ENCODE results near the gene CCDC182.
A peak's percentile ranks its signal among the peaks of the same experiment; 100 is the strongest.

The CCDC182 gene

GRCh38 chr17:57755480-57756070, 10.5 kb upstream of the CCDC182 start:
- DNase-seq = no peak

GRCh38 chr17:57752031-57752905, 7.2 kb upstream of the CCDC182 start:
- DNase-seq = no peak

DNA sequence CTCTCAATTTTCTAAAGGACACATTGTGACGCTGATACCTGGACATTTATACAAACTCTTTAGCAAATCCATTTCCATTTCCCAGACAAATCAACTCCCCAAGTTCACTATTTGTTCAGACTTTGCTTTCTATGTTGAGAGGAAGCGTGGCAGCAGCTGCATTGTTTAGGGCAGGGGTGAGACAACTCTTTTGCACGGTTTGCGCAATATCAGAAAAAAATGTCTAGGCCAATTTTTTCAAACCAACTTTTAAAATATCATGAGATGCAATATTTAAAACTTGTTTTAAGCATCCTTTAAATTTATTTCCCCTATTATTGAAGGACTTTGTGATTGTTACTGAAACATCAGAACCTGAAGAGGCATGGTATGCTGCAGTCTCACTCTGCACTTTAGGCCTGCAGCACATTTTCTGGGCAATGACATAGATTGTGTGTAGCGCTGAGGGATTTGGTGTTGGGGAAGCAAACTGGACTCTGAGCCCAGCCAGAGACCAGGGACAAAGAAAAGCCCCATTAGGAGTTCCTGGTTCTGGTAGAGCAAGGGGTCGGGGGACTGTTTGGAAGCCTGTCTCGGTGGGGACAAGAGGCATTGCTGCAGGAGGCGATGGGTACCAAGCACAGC, 6.4 kb upstream of the CCDC182 start:
- no peak for DNase-seq

GRCh38 chr17:57750895-57751294, 5.8 kb upstream of the CCDC182 start:
- DNase-seq = no peak

DNA sequence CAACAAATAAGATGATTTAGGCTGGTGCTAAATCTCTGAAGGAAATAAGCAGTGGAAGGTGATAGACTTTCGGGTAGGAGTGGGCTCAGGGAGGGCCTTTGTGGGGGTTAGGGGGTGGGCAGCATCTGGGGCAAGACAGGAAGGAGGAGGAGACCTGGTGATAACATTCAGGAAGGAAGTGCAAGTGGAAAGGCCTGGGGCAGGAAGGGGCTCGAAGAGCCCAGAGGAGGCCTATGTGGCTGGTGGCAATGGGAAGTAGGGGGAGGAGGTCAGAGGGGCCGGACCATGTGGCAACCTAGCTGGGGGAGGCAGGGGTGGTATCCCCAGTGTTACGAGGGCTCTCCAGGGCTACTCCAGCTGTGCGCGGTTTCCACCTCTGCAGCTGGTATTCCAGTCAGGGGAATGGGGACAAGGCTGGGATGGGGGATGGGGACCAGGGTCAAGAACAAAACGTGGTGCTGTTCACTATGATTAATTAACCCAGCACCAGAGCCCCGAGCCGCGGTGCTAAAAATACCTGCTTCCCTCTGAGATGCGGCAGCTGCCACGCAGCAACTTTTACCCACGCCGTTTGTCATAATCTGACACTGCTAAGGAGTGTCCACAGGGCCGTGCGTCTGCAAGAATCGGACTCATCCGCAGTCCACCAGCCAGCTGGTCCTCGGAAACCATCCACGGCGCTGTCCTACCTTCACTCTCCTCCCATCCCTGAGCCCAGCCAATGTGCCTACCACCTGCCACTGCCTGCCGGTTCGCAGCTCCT, 5.2 kb upstream of the CCDC182 start:
- no peak for DNase-seq

DNA sequence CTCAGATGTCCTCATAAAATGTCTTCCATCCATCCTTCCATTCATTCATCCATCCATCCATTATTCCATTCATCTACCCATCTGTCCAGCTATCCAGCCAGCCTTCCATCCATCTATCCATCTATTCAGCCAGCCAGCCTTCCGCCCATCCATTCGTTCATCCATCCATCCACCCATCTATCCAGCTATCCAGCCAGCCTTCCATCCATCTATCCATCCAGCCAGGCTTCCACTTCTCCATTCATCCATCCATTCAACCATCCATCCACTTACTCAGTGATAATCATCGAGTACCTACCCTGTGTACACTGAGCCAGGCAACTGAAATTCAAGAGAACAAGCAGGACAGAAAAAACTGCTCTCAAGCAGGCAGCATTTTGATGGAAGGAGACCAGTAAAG, 4.6 kb upstream of the CCDC182 start:
- DNase-seq = no peak

DNA sequence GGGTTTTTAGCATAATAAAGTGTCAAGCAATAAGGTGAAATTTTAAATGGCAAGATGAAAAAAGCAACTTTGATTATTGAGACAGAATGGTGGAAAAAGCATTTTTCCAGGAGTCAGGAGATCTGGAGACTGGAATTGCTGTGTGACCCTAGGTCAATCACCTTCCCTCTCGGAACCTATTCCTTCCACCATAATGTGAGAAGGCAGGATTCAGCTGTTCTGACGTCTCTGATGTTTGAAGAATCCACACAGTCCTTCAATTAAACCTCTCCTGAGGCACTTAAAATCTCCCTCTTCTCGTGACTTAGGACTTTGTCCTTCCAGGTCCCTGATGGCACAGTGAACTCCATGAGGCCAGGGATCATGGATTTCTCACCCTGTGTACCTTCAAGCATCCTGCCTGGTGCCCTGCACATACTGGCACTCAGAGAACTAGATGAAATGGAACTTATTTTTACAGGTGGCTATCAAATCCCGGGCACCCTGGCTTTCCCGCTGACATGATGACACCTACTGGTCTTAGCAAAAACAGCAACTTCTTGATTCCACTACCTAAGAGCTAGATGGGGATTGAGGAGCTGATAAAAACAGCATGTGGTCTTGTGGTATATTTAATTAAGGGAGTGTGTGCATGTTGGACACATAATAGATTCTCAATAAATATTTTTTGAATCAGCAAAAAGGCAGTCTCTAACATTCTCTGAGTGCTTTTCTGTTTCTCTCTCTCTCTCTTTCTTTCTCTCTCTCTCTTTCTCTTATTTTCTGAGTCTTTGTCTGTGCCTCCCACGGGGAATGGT, 2.3 kb upstream of the CCDC182 start:
- peak; percentile 53 for DNase-seq

DNA sequence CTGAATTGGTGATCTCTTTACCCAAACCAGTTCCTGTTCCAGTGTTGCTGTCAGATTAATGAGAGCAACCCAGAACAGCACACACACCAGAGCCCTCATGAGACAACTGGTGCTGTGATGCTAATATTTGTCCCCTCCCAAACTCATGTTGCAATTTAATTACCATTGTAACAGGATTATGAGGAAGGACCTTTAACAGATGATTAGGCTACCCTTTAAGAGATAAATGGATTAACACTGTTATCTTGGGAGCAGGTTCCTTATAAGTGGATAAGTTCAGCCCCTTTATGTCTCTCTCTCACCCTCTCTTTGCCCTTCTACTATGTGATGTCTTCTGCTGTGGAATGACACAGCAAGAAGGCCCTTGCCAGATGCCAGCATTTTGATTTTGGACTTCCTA, 1.1 kb upstream of the CCDC182 start:
- no peak for DNase-seq

- DNase-seq = no peak
Observed at GRCh38 chr17:57744195-57745170, 616 bp downstream of the CCDC182 start.

GRCh38 chr17:57740235-57740528, 4.9 kb downstream of the CCDC182 start:
- no peak for DNase-seq

DNA sequence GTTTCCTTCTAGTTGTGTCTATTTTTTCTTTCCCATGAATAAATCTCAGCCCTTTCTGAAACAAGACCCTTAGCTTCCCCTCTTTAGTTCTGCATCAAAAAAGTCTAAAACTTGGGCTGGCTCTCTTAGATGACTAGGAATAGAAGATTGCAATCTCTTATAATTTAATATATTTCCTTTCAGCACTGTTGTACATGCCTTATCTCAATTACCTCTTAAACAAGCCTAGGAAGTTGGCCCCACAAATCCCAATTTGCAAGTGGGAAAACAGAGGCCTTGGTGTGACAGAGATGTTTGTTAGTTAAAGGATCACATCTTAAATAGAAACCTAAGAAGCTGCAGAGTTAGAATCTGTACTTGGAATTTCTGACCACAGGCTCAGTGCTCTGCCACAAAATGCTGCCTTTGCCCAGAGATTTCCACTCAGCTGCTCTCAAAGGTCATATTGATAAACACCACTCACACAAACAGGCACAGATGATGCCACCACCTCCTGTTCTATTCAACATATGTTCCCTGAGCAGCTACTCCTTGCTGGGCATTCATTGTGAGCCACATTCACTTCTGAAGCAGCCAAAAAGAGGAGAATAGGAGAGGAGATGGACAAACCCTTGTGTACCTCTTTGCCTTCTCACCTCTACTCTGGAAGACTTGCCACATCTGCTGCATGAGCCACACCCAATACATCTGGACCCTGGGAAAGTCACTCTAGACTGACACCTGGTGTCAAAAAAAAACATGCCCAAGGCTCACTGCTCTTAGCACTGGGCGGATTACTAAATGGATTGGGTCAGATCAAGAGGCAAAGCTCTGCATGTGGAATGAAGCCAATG, 5.5 kb downstream of the CCDC182 start:
- DNase-seq = no peak

DNA sequence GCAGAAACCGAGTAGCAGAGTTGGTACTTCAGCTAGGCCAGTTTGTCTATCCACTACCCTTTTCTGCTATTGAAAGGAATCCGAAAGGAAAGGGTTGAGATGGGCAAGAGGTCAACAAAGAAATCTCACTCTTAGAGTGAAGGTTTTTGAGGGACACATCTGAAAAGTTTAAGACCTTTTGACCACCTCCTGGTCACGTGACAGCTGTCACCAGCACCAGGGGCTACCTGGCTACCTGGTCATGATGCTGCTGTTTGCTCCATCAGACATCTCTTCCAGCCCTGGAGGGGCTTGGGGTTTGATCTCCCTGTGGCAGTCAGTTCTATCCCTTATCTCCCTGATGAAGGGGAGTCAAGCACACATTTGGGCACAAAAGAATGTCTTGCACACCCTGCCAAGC, 7.6 kb downstream of the CCDC182 start:
- no peak for DNase-seq

GRCh38 chr17:57735707-57736106, 9.4 kb downstream of the CCDC182 start:
- DNase-seq = no peak

DNA sequence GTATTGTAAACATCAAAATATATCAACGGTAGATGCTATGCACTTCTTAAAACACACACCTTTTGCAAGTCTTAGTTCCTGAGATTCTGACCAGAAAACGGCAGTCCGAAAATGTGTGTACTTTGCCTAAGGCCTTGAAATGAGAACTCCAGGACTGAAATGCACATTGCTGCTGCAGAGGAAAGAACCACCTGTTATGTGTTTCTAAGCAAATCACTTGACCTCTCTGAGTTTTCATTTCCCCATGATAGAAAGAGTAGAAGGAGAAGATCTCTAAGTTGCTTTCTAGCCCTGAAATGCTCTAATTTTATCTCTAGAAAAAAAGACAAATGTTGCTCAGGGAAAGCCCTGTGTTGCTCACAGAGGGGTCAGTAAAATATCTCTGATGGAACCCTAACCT, 9.9 kb downstream of the CCDC182 start:
- DNase-seq = no peak

DNA sequence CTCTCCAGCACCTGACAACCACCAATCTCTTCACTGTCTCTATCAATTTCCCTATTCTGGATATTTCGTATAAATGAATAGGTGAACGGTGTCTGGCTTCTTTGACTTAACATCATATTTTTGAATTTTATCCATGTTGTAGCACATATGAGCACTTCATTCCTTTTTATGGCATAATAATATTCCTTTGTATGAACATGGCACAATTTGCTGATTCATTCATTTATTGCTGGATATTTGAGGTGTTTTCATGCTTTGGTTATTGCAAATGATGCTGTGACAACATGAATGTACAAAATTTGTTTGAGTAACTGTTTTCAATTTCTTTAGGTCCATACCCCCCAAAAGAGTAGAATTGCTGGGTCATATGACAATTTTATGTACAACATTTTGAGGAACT, 12.0 kb downstream of the CCDC182 start:
- no peak for DNase-seq

- no peak for DNase-seq
Observed at GRCh38 chr17:57732062-57732461, 13.0 kb downstream of the CCDC182 start.

GRCh38 chr17:57730026-57730701, 14.9 kb downstream of the CCDC182 start:
- DNase-seq = no peak

- DNase-seq = no peak
Observed at GRCh38 chr17:57727630-57728175, 17.4 kb downstream of the CCDC182 start.

GRCh38 chr17:57726838-57727237, 18.3 kb downstream of the CCDC182 start:
- no peak for DNase-seq
